ENCODE data around the gene PPP1R27.

Gene PPP1R27

GRCh38 chr17:81819708-81820107, 15.1 kb downstream of the PPP1R27 start:
- DNase-seq, result no peak

GRCh38 chr17:81817758-81818147, 17.1 kb downstream of the PPP1R27 start:
- no peak for DNase-seq

- DNase-seq, result no peak
Measured at GRCh38 chr17:81815646-81815986, 19.2 kb downstream of the PPP1R27 start.

- peak; percentile 87 for DNase-seq
Measured at GRCh38 chr17:81814748-81815645, 19.9 kb downstream of the PPP1R27 start.

GRCh38 chr17:81813861-81814683, 20.8 kb downstream of the PPP1R27 start:
- DNase-seq, result no peak

- no peak for DNase-seq
Measured at GRCh38 chr17:81813371-81813684, 21.5 kb downstream of the PPP1R27 start.

- no peak for DNase-seq
Measured at GRCh38 chr17:81812571-81813370, 22.1 kb downstream of the PPP1R27 start.

- no peak for DNase-seq
Measured at GRCh38 chr17:81811705-81812570, 22.9 kb downstream of the PPP1R27 start.

- peak; percentile 25 for DNase-seq
Measured at GRCh38 chr17:81810892-81811704, 23.8 kb downstream of the PPP1R27 start.

GRCh38 chr17:81810476-81810875, 24.4 kb downstream of the PPP1R27 start:
- no peak for DNase-seq

- DNase-seq, result no peak
Measured at GRCh38 chr17:81809556-81809998, 25.3 kb downstream of the PPP1R27 start.

- peak; percentile 30 for DNase-seq
Measured at GRCh38 chr17:81808778-81809555, 25.9 kb downstream of the PPP1R27 start.

- no peak for DNase-seq
Measured at GRCh38 chr17:81807839-81808238, 27.0 kb downstream of the PPP1R27 start.

- no peak for DNase-seq
Measured at GRCh38 chr17:81807210-81807719, 27.6 kb downstream of the PPP1R27 start.

GRCh38 chr17:81806461-81807209, 28.2 kb downstream of the PPP1R27 start:
- DNase-seq, result no peak

GRCh38 chr17:81805707-81806460, 29.0 kb downstream of the PPP1R27 start:
- no peak for DNase-seq

- DNase-seq, result no peak
Measured at GRCh38 chr17:81804559-81805399, 30.1 kb downstream of the PPP1R27 start.
